DOHH2 (cell line): ENCODE measurements around the gene DENND4C.
"Not testable (repeated sequence)": the region's sequence is repeated elsewhere in the genome, so short reads cannot be mapped to it uniquely, and the experiment has no call there.

Experiments used
- H3F3A ChIP-seq: fragments of 200-600 bp; sonication (generic), shearing (Covaris generic); 2 replicates; pipeline ENCODE4 v1.6.0; 2016; ENCODE audit warnings: antibody characterized with exemption, mild to moderate bottlenecking; ENCODE audit not compliant: control insufficient read depth, insufficient read depth
- H3K27ac ChIP-seq: fragments of 200-600 bp; sonication (generic); 2 replicates; pipeline ENCODE4 v1.5.1; 2014; ENCODE audit warnings: low read depth, mild to moderate bottlenecking, low read length, moderate library complexity
- H3K27me3 ChIP-seq: fragments of 200-600 bp; sonication (generic); 2 replicates; pipeline ENCODE4 v1.6.1; 2014; ENCODE audit warnings: mild to moderate bottlenecking, low read length, mixed read lengths; ENCODE audit not compliant: control insufficient read depth
- H3K36me3 ChIP-seq: fragments of 200-600 bp; sonication (generic); 2 replicates; pipeline ENCODE4 v1.6.1; 2014; ENCODE audit warnings: mild to moderate bottlenecking, low read length, moderate library complexity, mixed read lengths; ENCODE audit not compliant: control insufficient read depth
- H3K4me1 ChIP-seq: fragments of 200-600 bp; sonication (generic); 2 replicates; pipeline ENCODE4 v1.6.1; 2014; ENCODE audit warnings: mild to moderate bottlenecking, low read length, mixed read lengths; ENCODE audit not compliant: control insufficient read depth
- H3K4me2 ChIP-seq: fragments of 200-600 bp; sonication (generic); 2 replicates; pipeline ENCODE4 v1.6.0; 2014; ENCODE audit warnings: mild to moderate bottlenecking, low read length, moderate library complexity
- H3K4me3 ChIP-seq: fragments of 200-600 bp; sonication (generic); 2 replicates; pipeline ENCODE4 v1.5.1; 2014; ENCODE audit warnings: mild to moderate bottlenecking, low read length, mixed read lengths
- H3K79me2 ChIP-seq: fragments of 200-600 bp; sonication (generic); 2 replicates; pipeline ENCODE4 v1.6.1; 2014; ENCODE audit warnings: mild to moderate bottlenecking, low read length, mixed read lengths; ENCODE audit not compliant: control insufficient read depth
- H3K9me2 ChIP-seq: fragments of 200-600 bp; sonication (generic); replicated peaks from 2 replicates; pipeline ENCODE4 v1.6.1; 2014; ENCODE audit warnings: mild to moderate bottlenecking, low read length, mixed read lengths; ENCODE audit not compliant: control insufficient read depth
- H3K9me3 ChIP-seq: fragments of 200-600 bp; sonication (generic); 2 replicates; pipeline ENCODE4 v1.6.1; 2014; ENCODE audit warnings: antibody characterized with exemption, low read length, mixed read lengths; ENCODE audit not compliant: control insufficient read depth, insufficient read depth
- H4K20me1 ChIP-seq: fragments of 200-600 bp; sonication (generic); 2 replicates; pipeline ENCODE4 v1.6.0; 2014; ENCODE audit warnings: low read depth, mild to moderate bottlenecking, antibody characterized with exemption, low read length, moderate library complexity; ENCODE audit not compliant: control insufficient read depth, insufficient read depth
- CTCF ChIP-seq: fragments of 200-600 bp; sonication (generic); IDR thresholded peaks from one replicate; pipeline ENCODE4 v1.5.1; 2014; ENCODE audit warnings: antibody characterized with exemption, mild to moderate bottlenecking, low read depth, low read length; ENCODE audit not compliant: poor library complexity, severe bottlenecking
- EZH2phosphoT487 ChIP-seq: fragments of 200-600 bp; sonication (generic); IDR thresholded peaks from 2 replicates; pipeline ENCODE4 v1.6.1; 2017; ENCODE audit warnings: borderline replicate concordance, mild to moderate bottlenecking, antibody characterized with exemption, low read length, moderate library complexity, mixed read lengths

DENND4C gene

GRCh38 chr9:19385786-19386501, 155.5 kb downstream of the DENND4C start:
- Histone ChIP-seq H3K4me3 (no peak overlapping the region), H4K20me1 (no peaks in the 10 kb centered on the region), H3K27ac (no peak overlapping the region), H3F3A (peaks cover 8% of the 10 kb centered on the region; the same call in 1 of the 2 replicates), H3K4me2 (no peak overlapping the region), H3K36me3 (no peaks in the 10 kb centered on the region), H3K27me3 (peaks cover 3% of the 10 kb centered on the region; the same call in 1 of the 2 replicates), H3K79me2 (peaks cover 5% of the 10 kb centered on the region), H3K4me1 (peaks cover 9% of the 10 kb centered on the region), H3K9me2 (no peaks in the 10 kb centered on the region), H3K9me3 (no peaks in the 10 kb centered on the region)
- no peak for TF ChIP-seq CTCF
- TF ChIP-seq EZH2phosphoT487: no peak

GRCh38 chr9:19386502-19387044, 156.1 kb downstream of the DENND4C start:
- Histone ChIP-seq H3K27ac (no peak overlapping the region), H3K27me3 (peaks cover 5% of the 10 kb centered on the region; the same call in 1 of the 2 replicates), H3K79me2 (no peaks in the 10 kb centered on the region), H3K4me2 (no peak overlapping the region), H3K9me2 (no peaks in the 10 kb centered on the region), H4K20me1 (no peaks in the 10 kb centered on the region), H3K4me3 (no peak overlapping the region), H3K36me3 (no peaks in the 10 kb centered on the region), H3K9me3 (no peaks in the 10 kb centered on the region), H3F3A (peaks cover 8% of the 10 kb centered on the region; the same call in 1 of the 2 replicates), H3K4me1 (peaks cover 3% of the 10 kb centered on the region; the same call in 1 of the 2 replicates)
- TF ChIP-seq CTCF: no peak
- no peak for TF ChIP-seq EZH2phosphoT487

- Histone ChIP-seq H3K27me3 (peaks cover 5% of the 10 kb centered on the region; the same call in 1 of the 2 replicates), H3K4me2 (no peak overlapping the region), H3K36me3 (no peaks in the 10 kb centered on the region)
Measured at GRCh38 chr9:19387317-19387716, 156.8 kb downstream of the DENND4C start.

GRCh38 chr9:19389539-19389938, 159.0 kb downstream of the DENND4C start:
- H3K4me3 ChIP-seq, H3F3A ChIP-seq, H3K36me3 ChIP-seq, H3K27ac ChIP-seq, H4K20me1 ChIP-seq, H3K9me2 ChIP-seq, H3K79me2 ChIP-seq, H3K9me3 ChIP-seq, H3K4me2 ChIP-seq, H3K4me1 ChIP-seq, H3K27me3 ChIP-seq: not testable (repeated sequence)

More at GRCh38 chr9:19387317-19387716, 156.8 kb downstream of the DENND4C start:
- TF ChIP-seq CTCF (no peak), EZH2phosphoT487 (no peak)
- Histone ChIP-seq H3K79me2 (no peaks in the 10 kb centered on the region), H4K20me1 (no peaks in the 10 kb centered on the region), H3K4me1 (no peaks in the 10 kb centered on the region), H3K9me3 (no peaks in the 10 kb centered on the region), H3F3A (peaks cover 2% of the 10 kb centered on the region; the same call in 1 of the 2 replicates), H3K27ac (no peak overlapping the region), H3K9me2 (no peaks in the 10 kb centered on the region), H3K4me3 (no peak overlapping the region)
